ENCODE data around the gene GATD1.

The GATD1 gene

GRCh38 chr11:794766-795633 is 17.7 kb upstream of the GATD1 start:
- H3K4me3 ChIP-seq (ENCODE audit: control insufficient read depth, low read depth, low read length) = peak overlapping the region; percentile 77
- no peak for DNase-seq (ENCODE audit: low read depth)
- no peak for TF ChIP-seq CTCF (IDR thresholded peaks at IDR 0.05; ENCODE audit: control insufficient read depth, insufficient read depth, low read depth, low read length, missing control alignments)

GRCh38 chr11:794013-794765 is 16.9 kb upstream of the GATD1 start:
- no peak for TF ChIP-seq CTCF (IDR thresholded peaks at IDR 0.05; ENCODE audit: control insufficient read depth, insufficient read depth, low read depth, low read length, missing control alignments)
- H3K4me3 ChIP-seq (ENCODE audit: control insufficient read depth, low read depth, low read length) = no peak overlapping the region
- no peak for DNase-seq (ENCODE audit: low read depth)

- TF ChIP-seq CTCF (IDR thresholded peaks at IDR 0.05; ENCODE audit: control insufficient read depth, insufficient read depth, low read depth, low read length, missing control alignments) = no peak
- H3K4me3 ChIP-seq (ENCODE audit: control insufficient read depth, low read depth, low read length) = no peak overlapping the region
- DNase-seq (ENCODE audit: low read depth) = no peak
These were observed 16.3 kb upstream of the GATD1 start for GRCh38 chr11:793556-793955.

- no peak overlapping the region for H3K4me3 ChIP-seq (ENCODE audit: control insufficient read depth, low read depth, low read length)
- no peak for TF ChIP-seq CTCF (IDR thresholded peaks at IDR 0.05; ENCODE audit: control insufficient read depth, insufficient read depth, low read depth, low read length, missing control alignments)
- DNase-seq (ENCODE audit: low read depth) = no peak
These were observed 15.6 kb upstream of the GATD1 start for GRCh38 chr11:792873-793272.

- TF ChIP-seq CTCF (IDR thresholded peaks at IDR 0.05; ENCODE audit: control insufficient read depth, insufficient read depth, low read depth, low read length, missing control alignments) = no peak
- DNase-seq (ENCODE audit: low read depth) = no peak
- H3K4me3 ChIP-seq (ENCODE audit: control insufficient read depth, low read depth, low read length) = no peak overlapping the region
These were observed 15.2 kb upstream of the GATD1 start for GRCh38 chr11:792535-792821.

DNA sequence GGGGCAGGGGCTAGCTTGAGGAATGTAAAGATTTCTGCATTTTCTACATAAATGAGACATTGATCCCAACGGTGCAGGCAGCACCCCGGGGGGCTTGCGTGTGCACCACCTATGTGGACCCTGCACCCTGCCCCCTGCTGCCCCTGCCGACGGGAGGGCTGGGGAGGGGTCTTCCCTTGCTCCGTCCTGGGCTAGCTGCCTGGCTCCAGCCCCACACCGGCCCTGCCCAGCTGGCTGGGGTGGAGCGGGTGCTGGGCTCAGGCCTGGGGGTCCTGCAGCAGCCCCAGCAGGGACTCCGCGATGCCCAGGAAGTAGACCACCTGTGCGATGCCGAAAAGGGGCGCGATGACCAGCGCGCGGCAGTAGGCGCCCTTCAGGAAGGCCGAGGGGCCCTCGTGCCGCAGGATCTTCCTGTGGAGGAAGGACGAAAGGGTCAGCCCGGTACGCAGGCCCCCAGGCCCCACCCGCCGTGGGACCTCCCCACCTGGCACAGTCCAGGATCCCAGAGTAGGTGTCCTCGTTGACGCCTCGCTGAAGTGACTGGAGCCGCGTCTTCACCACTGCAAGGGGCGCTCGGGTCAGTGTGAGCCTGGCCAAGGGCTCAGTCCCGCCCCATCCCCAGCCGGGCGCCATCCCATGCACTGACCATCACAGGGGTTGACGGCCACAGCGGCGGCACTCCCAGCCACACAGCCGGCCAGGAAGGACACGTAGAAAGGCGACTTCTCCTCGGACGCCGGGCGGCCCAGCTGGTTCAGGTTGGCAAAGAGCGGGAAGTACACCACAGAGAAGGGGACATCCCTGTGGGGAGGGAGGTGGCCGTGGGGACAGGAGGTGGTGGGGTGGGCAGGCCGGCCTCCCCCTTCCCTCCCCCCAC is 14.6 kb upstream of the GATD1 start:
- no peak for TF ChIP-seq CTCF (IDR thresholded peaks at IDR 0.05; ENCODE audit: control insufficient read depth, insufficient read depth, low read depth, low read length, missing control alignments)
- no peak for DNase-seq (ENCODE audit: low read depth)
- H3K4me3 ChIP-seq (ENCODE audit: control insufficient read depth, low read depth, low read length) = no peak overlapping the region
